Cardiac muscle cell (in vitro differentiated cells and primary cell): ENCODE data around the gene RNASE7. TPM values are rescaled to one million over a fixed set of nuclear protein-coding genes. Genes with fewer than 3 reads are reported as not detected.
"Not testable (repeated sequence)": the region's sequence is repeated elsewhere in the genome, so short reads cannot be mapped to it uniquely, and the experiment has no call there.

ENCODE experiments used
- DNase-seq, 2 donors: peaks; one replicate each; pipeline versions ENCODE4 v3.0.0 to v3.0.0-alpha.2; 2010 to 2017; ENCODE audit warnings: low read depth in 1 of 2, low spot score in 1 of 2
- H3K27ac ChIP-seq: fragments of 200-600 bp; sonication (generic); 2 replicates; pipeline ENCODE4 v1.5.1; 2016
- H3K27me3 ChIP-seq: fragments of 200-600 bp; sonication (generic); 2 replicates; pipeline ENCODE4 v1.6.0; 2016; ENCODE audit warnings: control low read depth
- H3K36me3 ChIP-seq: fragments of 200-600 bp; sonication (generic); 2 replicates; pipeline ENCODE4 v1.5.1; 2016; ENCODE audit warnings: control low read depth
- H3K4me1 ChIP-seq: fragments of 200-600 bp; sonication (generic); 2 replicates; pipeline ENCODE4 v1.8.1; 2017; ENCODE audit warnings: low read depth, mild to moderate bottlenecking, mixed run types
- H3K4me3 ChIP-seq: fragments of 200-600 bp; sonication (generic); 2 replicates; pipeline ENCODE4 v1.5.1; 2016; ENCODE audit warnings: mild to moderate bottlenecking
- H3K9me3 ChIP-seq: fragments of 200-600 bp; sonication (generic); 2 replicates; pipeline ENCODE4 v1.5.1; 2017; ENCODE audit warnings: low read depth, mild to moderate bottlenecking, control low read depth
- CTCF ChIP-seq: IDR thresholded peaks from 2 replicates; pipeline ENCODE4 v1.5.1; 2012; ENCODE audit warnings: low read depth, mild to moderate bottlenecking, low read length
- polyA plus RNA-seq: library from polyadenylated mRNA; unstranded; fragments of >200 nt; fragmentation: Nextera tagmentation; extraction: Ambion mirVana; gene quantifications from 2 replicates; pipeline ENCODE4 v1.2.1, GENCODE V29; 2016
- total RNA-seq: library from RNA; depleted of rRNA; stranded (reverse); fragments of >200 nt; gene quantifications from 2 replicates; pipeline ENCODE4 v1.2.3, GENCODE V29; 2016

Gene RNASE7
- total and polyA plus RNA-seq, 2 experiments from 2014 or later: not detected

GRCh38 chr14:20998674-20999366 lies 43.3 kb upstream of the RNASE7 start, which contains the start of gene SLC39A2:
TSS of gene SLC39A2 (plus strand) at chr14:20999293. CDS start at chr14:20999447, 154 bp downstream.
- H3K36me3 ChIP-seq: peaks cover 30% of the 10 kb centered on the region
- DNase-seq: peak in 1 of 2 donors; percentile 81
- no peak for TF ChIP-seq CTCF
- H3K9me3 ChIP-seq: no peaks in the 10 kb centered on the region
- H3K27me3 ChIP-seq: no peaks in the 10 kb centered on the region
- peaks cover 10% of the 10 kb centered on the region for H3K4me1 ChIP-seq
- no peak within 1 kb of the TSS for H3K4me3 ChIP-seq
- H3K27ac ChIP-seq: peak within 1 kb of the TSS; percentile 34

GRCh38 chr14:20999591-20999990 lies 42.6 kb upstream of the RNASE7 start:
- H3K9me3 ChIP-seq: no peaks in the 10 kb centered on the region
- H3K4me3 ChIP-seq: no peak overlapping the region
- H3K36me3 ChIP-seq: peaks cover 23% of the 10 kb centered on the region
- peaks cover 10% of the 10 kb centered on the region for H3K4me1 ChIP-seq
- no peaks in the 10 kb centered on the region for H3K27me3 ChIP-seq
- DNase-seq: no peak
- no peak for TF ChIP-seq CTCF
- H3K27ac ChIP-seq: no peak overlapping the region

GRCh38 chr14:21001218-21001617 lies 40.9 kb upstream of the RNASE7 start:
- no peak overlapping the region for H3K27ac ChIP-seq
- no peaks in the 10 kb centered on the region for H3K9me3 ChIP-seq
- no peaks in the 10 kb centered on the region for H3K27me3 ChIP-seq
- DNase-seq: peak in 1 of 2 donors; percentile 35
- no peak for TF ChIP-seq CTCF
- peaks cover 10% of the 10 kb centered on the region for H3K4me1 ChIP-seq
- no peak overlapping the region for H3K4me3 ChIP-seq
- peaks cover 7% of the 10 kb centered on the region for H3K36me3 ChIP-seq

- Histone ChIP-seq H3K27ac (no peak overlapping the region), H3K4me1 (peaks cover 10% of the 10 kb centered on the region), H3K36me3 (no peaks in the 10 kb centered on the region), H3K4me3 (no peak overlapping the region), H3K9me3 (no peaks in the 10 kb centered on the region), H3K27me3 (no peaks in the 10 kb centered on the region)
- DNase-seq: no peak
- TF ChIP-seq CTCF: no peak
These were observed 38.3 kb upstream of the RNASE7 start for GRCh38 chr14:21003788-21004346.

GRCh38 chr14:21009721-21010120 lies 32.4 kb upstream of the RNASE7 start:
- H3K27me3 ChIP-seq, H3K27ac ChIP-seq, H3K36me3 ChIP-seq, DNase-seq, H3K9me3 ChIP-seq, H3K4me3 ChIP-seq, H3K4me1 ChIP-seq: not testable (repeated sequence)

- peaks cover 12% of the 10 kb centered on the region for H3K4me1 ChIP-seq
- no peaks in the 10 kb centered on the region for H3K27me3 ChIP-seq
- DNase-seq: no peak
- H3K27ac ChIP-seq: no peak overlapping the region
- TF ChIP-seq CTCF: no peak
- H3K36me3 ChIP-seq: no peaks in the 10 kb centered on the region
- no peak overlapping the region for H3K4me3 ChIP-seq
- no peaks in the 10 kb centered on the region for H3K9me3 ChIP-seq
These were observed 31.0 kb upstream of the RNASE7 start for GRCh38 chr14:21011136-21011535.
